GM12872 (cell line): ENCODE data around the gene ZC3H12A.

Experiments
- TF ChIP-seq, protein P1 (sequence below): IDR thresholded peaks from 3 replicates; pipeline ENCODE4 v1.5.1; 2011; ENCODE audit warnings: low read depth, mild to moderate bottlenecking, low read length, moderate library complexity; ENCODE audit not compliant: insufficient read depth

The ZC3H12A gene

GRCh38 chr1:37471345-37472231 is 2.8 kb upstream of the ZC3H12A start:
- TF ChIP-seq, protein P1, sequence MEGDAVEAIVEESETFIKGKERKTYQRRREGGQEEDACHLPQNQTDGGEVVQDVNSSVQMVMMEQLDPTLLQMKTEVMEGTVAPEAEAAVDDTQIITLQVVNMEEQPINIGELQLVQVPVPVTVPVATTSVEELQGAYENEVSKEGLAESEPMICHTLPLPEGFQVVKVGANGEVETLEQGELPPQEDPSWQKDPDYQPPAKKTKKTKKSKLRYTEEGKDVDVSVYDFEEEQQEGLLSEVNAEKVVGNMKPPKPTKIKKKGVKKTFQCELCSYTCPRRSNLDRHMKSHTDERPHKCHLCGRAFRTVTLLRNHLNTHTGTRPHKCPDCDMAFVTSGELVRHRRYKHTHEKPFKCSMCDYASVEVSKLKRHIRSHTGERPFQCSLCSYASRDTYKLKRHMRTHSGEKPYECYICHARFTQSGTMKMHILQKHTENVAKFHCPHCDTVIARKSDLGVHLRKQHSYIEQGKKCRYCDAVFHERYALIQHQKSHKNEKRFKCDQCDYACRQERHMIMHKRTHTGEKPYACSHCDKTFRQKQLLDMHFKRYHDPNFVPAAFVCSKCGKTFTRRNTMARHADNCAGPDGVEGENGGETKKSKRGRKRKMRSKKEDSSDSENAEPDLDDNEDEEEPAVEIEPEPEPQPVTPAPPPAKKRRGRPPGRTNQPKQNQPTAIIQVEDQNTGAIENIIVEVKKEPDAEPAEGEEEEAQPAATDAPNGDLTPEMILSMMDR = no peak

- TF ChIP-seq, protein P1 = no peak
These were observed 2.1 kb upstream of the ZC3H12A start for GRCh38 chr1:37472281-37472680.

GRCh38 chr1:37472994-37473393 is 1.4 kb upstream of the ZC3H12A start:
- TF ChIP-seq, protein P1 = no peak

DNA sequence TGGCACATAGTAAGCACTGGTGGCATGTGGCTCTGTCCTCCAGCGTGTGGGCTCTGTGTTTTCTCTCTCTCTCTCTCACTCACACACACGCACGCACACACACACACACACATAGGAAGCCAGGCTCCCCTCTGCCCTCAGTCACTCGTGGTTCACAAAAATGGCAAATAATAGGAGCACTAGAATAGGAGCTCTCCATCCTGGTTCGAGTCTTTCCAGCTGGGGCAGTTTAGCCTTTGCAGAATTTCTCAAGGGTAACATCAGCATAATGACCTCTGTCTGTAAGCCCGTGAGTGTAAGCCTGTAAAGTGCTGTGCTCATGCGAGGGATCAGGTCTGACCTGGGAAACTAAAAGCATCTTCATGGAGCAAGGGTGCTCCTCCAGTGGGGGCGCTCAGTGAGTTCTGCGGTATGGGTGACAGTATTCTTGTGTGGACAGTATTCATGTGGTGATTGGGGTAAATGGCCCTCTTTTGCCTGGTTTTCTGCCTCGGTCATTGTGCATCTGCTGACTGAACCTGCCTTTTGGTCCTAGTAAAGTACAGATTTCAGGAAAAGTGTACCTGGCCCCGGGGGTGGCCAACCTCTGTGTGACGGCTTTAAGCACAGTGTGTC is 842 bp upstream of the ZC3H12A start:
- TF ChIP-seq, protein P1 = no peak; the same call in 2 of the 3 replicates

DNA sequence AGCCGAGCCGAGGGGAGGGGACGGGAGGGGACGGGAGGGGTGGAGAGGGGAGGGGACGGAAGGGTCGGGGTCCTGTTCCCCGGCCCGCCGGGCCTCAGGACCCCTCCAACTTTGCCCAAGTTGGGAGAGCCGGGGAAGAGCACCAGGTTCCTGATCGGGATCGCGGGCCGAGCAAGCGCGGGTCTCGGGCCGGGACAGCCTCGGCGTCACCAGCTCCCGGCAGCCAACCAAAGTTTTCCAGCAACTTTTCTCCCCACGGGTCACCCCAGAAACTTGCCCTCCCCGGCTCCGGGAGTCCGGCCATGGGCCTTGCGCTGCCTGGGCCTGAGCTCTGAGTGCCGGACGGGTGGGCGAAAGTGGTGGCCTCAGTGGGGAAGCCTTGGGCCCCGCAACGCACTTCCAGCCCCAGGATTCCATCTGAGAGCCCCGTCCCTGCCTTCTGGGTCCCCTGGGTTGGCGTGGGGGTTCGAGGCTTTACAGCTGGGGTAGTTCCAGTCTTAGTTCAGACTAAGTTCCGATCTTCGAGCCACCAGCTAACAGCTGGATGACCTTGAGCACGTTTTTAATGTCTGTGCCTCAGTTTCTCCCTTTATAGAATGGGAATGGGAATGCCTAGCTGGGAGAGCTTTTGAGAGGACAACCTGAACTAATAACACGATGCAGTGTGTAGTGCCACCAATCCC is 458 bp downstream of the ZC3H12A start:
- TF ChIP-seq, protein P1 = no peak

- TF ChIP-seq, protein P1 = no peak
These were observed 1.2 kb downstream of the ZC3H12A start for GRCh38 chr1:37475380-37476086.

DNA sequence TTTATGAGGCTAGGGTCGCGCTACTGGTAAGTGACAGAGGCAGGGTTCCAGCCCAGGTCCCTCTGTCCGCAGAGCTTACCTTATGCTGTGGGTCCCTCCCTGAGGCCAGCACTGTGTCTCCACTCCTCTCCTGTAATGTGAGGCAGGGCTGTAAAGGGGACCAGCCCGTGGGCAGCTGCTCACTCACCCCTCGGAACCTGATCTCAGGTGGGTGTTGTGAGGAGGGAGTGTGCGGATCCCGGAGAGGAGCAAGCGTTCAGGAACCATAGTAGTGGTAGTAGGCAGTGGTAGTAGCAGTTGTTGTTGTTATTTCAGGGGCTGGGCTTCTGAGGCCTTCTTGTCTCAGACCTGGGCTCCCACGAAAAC is 1.7 kb downstream of the ZC3H12A start:
- TF ChIP-seq, protein P1 = no peak
